GM20000 (cell line): ENCODE results near the gene IPO13.

Experiments used
- DNase-seq: peaks from one replicate; pipeline ENCODE4 v3.0.0; 2012; ENCODE audit warnings: low spot score
- CTCF ChIP-seq: IDR thresholded peaks from 2 replicates; pipeline ENCODE4 v1.5.1; 2012; ENCODE audit warnings: mild to moderate bottlenecking, control low read depth; ENCODE audit errors: extremely low read depth, missing control alignments

IPO13 gene

GRCh38 chr1:43904660-43905551, 41.8 kb upstream of the IPO13 start:
- no peak for TF ChIP-seq CTCF
- DNase-seq: no peak

- no peak for TF ChIP-seq CTCF
- no peak for DNase-seq
Measured at GRCh38 chr1:43908226-43908625, 38.5 kb upstream of the IPO13 start.

- TF ChIP-seq CTCF: no peak
- DNase-seq: no peak
Measured at GRCh38 chr1:43908858-43909257, 37.9 kb upstream of the IPO13 start.

DNA sequence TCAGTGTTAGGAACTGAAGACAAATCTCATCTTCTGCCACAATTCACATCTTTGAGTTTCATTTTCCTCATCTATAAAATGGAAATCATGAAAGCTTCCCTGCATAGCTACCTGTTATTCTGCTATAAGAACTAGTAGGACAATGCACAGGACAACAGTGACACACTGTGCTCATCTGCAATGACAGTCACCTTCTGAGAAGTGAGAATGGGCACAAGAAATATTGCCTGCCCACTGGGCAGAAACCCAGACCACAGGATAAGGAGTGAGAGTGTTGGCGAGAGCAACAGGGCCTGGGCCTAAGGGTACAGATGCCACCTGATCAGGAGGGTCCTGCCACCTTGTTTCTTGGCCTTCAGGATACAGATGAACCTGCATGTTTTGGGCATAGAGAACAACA, 36.4 kb upstream of the IPO13 start:
- no peak for DNase-seq
- TF ChIP-seq CTCF: no peak

- no peak for DNase-seq
- TF ChIP-seq CTCF: no peak
Measured at GRCh38 chr1:43912607-43913006, 34.1 kb upstream of the IPO13 start.

GRCh38 chr1:43913051-43913501, 33.7 kb upstream of the IPO13 start:
- DNase-seq: no peak
- TF ChIP-seq CTCF: no peak

DNA sequence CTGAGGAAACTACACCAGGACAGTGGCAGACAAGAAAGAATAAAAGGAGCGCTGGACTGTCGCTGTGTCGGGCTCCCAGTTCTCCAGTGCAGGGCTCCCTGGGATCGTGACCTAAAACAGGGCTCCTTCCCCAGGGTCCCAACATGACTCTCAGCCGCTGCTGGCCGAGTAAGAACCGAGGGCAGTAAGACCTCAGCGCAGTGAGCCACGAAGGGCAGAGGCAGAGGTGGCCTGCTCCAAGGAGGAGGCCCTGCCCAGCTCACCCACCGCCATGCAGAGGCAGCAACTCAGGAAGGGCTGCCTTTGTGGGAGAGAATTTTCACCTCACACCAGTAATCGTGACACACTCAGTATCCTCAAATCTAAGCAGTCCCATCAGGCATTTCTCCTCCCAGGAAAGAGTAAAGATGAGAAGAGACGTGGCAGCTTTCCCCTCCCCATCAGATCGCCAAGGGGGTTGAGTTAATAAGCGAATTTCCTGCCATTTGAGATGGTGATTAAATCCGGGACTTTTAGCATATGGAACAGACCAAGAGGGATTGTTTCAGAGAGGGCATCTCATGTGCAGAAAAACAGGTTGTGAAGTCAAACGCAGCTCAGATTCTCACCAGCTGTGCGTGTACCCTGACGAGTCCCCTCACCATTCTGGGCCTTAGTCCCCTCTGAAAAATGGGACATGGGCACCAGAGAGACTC, 32.9 kb upstream of the IPO13 start:
- TF ChIP-seq CTCF: no peak
- no peak for DNase-seq
